Epithelial cell of proximal tubule (primary cell): ENCODE data around the gene PTPN13. TPM values are rescaled to one million over a fixed set of nuclear protein-coding genes. Genes with fewer than 3 reads are reported as not detected.

Experiments used
- DNase-seq: peaks from one replicate; pipeline ENCODE4 v3.0.0-alpha.2; 2011; ENCODE audit warnings: low read depth
- H3K4me3 ChIP-seq: 2 replicates; pipeline ENCODE4 v1.5.1; 2011; ENCODE audit warnings: low read depth, mild to moderate bottlenecking, low read length
- total RNA-seq: library from RNA; depleted of rRNA; stranded (reverse); fragments of >200 nt; gene quantifications from 2 replicates; pipeline ENCODE4 v1.2.3, GENCODE V29; 2015
- TF ChIP-seq, protein P1 (sequence below): conservative IDR thresholded peaks from 2 replicates; pipeline ENCODE4 v1.5.1; 2012; ENCODE audit warnings: low read depth, mild to moderate bottlenecking, low read length

The PTPN13 gene
- total RNA-seq, 1 donor from 2014 or later: 19.8 TPM

DNA sequence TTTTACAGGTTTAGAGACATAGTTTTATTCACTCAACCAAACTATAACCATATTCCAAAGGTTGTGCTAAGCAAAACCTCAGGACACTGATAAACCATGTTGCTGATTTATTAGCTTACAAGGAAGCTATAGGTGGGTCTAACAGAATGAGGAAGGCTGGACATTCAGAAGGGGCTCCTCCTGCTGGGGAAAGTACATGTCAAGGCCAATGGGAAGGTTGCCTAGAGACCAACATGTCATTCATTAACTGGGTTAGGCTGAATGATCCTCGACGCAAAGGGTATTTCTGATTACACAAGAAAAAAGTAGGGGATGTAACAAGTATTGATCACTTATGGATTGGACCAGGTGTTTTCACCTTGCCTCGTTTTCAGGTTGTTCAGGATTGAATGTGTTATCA is 224.7 kb downstream of the PTPN13 start:
- no peak for DNase-seq
- no peak overlapping the region for H3K4me3 ChIP-seq
- TF ChIP-seq, protein P1, sequence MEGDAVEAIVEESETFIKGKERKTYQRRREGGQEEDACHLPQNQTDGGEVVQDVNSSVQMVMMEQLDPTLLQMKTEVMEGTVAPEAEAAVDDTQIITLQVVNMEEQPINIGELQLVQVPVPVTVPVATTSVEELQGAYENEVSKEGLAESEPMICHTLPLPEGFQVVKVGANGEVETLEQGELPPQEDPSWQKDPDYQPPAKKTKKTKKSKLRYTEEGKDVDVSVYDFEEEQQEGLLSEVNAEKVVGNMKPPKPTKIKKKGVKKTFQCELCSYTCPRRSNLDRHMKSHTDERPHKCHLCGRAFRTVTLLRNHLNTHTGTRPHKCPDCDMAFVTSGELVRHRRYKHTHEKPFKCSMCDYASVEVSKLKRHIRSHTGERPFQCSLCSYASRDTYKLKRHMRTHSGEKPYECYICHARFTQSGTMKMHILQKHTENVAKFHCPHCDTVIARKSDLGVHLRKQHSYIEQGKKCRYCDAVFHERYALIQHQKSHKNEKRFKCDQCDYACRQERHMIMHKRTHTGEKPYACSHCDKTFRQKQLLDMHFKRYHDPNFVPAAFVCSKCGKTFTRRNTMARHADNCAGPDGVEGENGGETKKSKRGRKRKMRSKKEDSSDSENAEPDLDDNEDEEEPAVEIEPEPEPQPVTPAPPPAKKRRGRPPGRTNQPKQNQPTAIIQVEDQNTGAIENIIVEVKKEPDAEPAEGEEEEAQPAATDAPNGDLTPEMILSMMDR: peak; percentile 39

DNA sequence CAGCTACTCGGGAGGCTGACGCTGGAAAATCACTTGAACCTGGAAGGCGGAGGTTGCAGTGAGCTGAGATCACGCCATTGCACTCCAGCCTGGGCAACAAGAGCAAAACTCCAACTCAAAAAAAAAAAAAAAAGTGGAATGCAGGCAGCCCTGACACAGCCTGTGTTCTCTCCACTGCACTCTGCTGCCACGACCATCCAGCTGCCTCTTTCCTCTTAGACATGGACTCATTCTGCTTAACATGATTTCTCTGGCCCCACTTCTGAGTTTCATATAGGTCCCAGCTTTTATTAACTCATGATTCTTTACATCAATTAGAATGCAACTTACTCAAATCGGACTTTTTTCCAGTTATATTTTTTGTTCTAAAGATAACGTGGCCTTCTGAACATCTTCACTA is 225.4 kb downstream of the PTPN13 start:
- TF ChIP-seq, protein P1: no peak
- no peak for DNase-seq
- no peak overlapping the region for H3K4me3 ChIP-seq

DNA sequence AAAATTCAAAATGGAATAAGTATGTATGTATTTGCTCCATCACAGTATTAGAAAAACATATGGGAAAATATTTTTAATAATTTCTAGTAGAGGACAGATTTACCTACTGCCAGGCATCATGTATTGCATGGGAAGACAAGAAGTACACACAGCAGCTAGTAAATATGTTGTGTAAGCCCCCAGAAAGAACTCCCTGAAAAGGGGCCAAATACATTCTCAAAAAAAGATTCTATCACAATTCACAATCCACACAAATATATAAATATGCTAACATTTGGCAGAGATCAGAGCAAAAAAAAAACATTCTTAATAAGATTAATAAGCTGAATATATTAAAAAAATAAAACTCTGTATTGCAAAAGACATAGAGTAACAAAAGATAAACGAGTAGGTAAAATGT is 227.0 kb downstream of the PTPN13 start:
- no peak overlapping the region for H3K4me3 ChIP-seq
- TF ChIP-seq, protein P1: no peak
- DNase-seq: no peak

DNA sequence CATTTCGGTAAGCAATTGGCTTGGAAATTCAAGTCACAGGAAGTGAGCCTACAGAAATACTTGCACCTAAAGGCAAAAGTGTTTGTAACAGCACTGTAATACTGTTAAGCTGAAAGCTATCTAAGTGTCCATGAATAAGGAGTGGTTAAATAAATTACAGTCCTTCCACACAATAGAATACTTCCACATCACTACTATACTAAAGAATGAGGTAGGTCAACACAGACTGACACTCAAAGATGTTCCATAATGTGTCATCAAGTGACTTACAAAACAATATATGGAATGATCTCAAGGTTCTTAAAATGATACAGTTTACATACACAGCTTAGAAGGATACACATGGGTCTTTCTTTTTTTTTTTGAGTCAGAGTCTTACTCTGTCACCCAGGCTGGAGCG is 228.0 kb downstream of the PTPN13 start:
- no peak for DNase-seq
- TF ChIP-seq, protein P1: no peak
- no peak overlapping the region for H3K4me3 ChIP-seq

DNA sequence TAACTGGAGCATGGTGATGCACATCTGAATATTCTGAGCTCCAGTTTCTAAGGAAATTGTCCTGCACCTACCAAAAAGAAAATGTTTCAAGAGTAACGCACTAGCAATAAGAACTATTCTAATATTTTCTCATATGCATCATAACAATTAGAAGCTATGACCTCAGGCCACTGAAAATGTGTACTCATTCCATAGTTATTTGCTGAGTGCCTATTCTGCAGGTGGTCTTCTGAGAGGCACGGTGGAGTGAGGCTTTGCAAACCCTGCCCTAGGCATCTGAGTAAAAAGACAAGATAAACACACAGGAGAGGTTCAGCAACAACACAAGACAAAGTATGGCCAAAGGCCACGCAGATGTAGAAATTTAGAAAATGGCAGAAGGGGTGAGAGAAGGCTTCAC is 231.4 kb downstream of the PTPN13 start:
- DNase-seq: no peak
- TF ChIP-seq, protein P1: no peak
- H3K4me3 ChIP-seq: no peak overlapping the region

DNA sequence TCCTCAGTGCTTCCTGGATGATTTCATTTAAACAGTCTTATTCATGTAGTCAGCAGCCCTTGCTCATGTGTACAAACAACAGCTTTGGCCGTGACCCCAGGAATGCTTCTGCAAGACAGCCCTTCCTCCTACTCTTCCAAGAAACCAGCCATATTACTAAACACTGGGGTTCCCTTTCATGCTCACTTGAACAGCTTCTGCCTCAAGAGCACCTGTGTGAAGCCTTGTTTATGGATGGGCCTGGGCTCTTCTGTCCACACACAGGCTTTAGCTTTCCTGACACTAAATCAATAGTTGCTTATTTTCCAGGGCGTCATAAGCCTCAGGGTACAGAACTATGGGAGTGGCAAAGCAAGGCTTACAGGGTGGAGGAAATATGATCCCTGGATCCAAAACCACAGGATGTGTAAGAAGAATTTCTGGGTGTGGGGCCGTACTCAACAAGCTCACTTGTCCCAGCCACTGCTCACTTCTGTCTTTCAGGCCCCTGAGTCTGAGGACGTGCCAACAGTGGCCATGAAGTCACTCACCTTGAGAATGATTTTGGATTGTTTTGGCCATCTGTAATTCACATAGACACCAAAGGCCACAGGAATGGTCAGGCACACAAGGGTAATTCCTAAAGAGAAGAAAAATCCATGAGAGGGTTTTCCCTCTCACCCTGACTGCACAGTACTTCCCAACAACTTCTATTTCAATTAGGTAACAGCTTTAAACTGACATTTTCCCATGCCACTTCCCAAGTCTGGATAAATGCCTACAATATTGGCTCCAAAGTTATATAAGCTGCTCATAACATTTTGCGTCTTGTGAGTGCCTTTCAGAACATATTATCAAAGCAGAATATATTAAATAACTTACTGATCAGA is 237.4 kb downstream of the PTPN13 start:
- DNase-seq: peak; percentile 52
- no peak overlapping the region for H3K4me3 ChIP-seq
- TF ChIP-seq, protein P1: no peak

DNA sequence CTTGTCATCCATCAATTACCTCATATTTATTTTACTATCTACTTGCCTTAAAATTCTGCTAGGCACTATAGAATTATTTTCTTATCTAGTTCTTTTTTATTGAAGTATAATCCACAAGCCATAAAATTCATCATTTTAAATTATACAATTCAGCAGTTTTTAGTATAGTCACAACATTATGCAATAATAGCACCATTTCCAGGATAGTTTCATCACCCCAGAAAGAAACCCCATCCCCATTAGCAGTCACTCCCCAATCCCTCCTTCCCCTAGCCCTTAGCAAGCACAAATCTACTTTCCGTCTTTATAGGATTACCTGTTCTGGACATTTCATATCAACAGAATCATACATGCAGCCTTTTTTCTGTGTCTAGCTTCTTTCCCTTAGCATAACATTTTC is 239.5 kb downstream of the PTPN13 start:
- TF ChIP-seq, protein P1: no peak
- DNase-seq: no peak
- no peak overlapping the region for H3K4me3 ChIP-seq
